BE2C (cell line): Measurements from ENCODE around the gene RBM4.

ENCODE experiments used
- DNase-seq: peaks from one replicate; pipeline ENCODE4 v3.0.0-alpha.2; 2020
- H3K27me3 ChIP-seq: fragments of 250-450 bp; sonication (Bioruptor Pico); 2 replicates; pipeline ENCODE4 v1.5.1; 2020; ENCODE audit warnings: mild to moderate bottlenecking
- H3K36me3 ChIP-seq: fragments of 250-450 bp; sonication (Bioruptor Pico); 2 replicates; pipeline ENCODE4 v1.5.1; 2020; ENCODE audit warnings: mild to moderate bottlenecking
- H3K4me1 ChIP-seq: fragments of 250-450 bp; sonication (Bioruptor Pico); 2 replicates; pipeline ENCODE4 v1.5.1; 2020
- H3K4me3 ChIP-seq: 2 replicates; pipeline ENCODE4 v1.5.1; 2011; ENCODE audit warnings: low read depth, low read length
- H3K9me3 ChIP-seq: fragments of 250-450 bp; sonication (Bioruptor Pico); 2 replicates; pipeline ENCODE4 v1.5.1; 2020
- CTCF ChIP-seq: IDR thresholded peaks from 2 replicates; pipeline ENCODE4 v1.5.1; 2012; ENCODE audit warnings: mild to moderate bottlenecking, low read depth, low read length

Gene RBM4

GRCh38 chr11:66693356-66694055, 55.0 kb downstream of the RBM4 start:
- Histone ChIP-seq H3K9me3 (no peaks in the 10 kb centered on the region), H3K36me3 (peaks cover 52% of the 10 kb centered on the region), H3K27me3 (no peaks in the 10 kb centered on the region), H3K4me3 (no peak overlapping the region), H3K4me1 (no peaks in the 10 kb centered on the region)
- TF ChIP-seq CTCF: no peak
- DNase-seq: no peak

GRCh38 chr11:66694056-66694410, 55.5 kb downstream of the RBM4 start:
- no peak overlapping the region for H3K4me3 ChIP-seq
- H3K9me3 ChIP-seq: no peaks in the 10 kb centered on the region
- no peak for TF ChIP-seq CTCF
- H3K36me3 ChIP-seq: peaks cover 53% of the 10 kb centered on the region
- no peak for DNase-seq
- H3K4me1 ChIP-seq: no peaks in the 10 kb centered on the region
- no peaks in the 10 kb centered on the region for H3K27me3 ChIP-seq

- TF ChIP-seq CTCF: peak; percentile 96
- Histone ChIP-seq H3K27me3 (no peaks in the 10 kb centered on the region), H3K4me1 (no peaks in the 10 kb centered on the region), H3K4me3 (no peak overlapping the region), H3K36me3 (peaks cover 52% of the 10 kb centered on the region), H3K9me3 (no peaks in the 10 kb centered on the region)
- peak; percentile 93 for DNase-seq
Observed at GRCh38 chr11:66694732-66695207, 56.3 kb downstream of the RBM4 start.
